Transverse colon (tissue), 4 donors: ENCODE measurements around the gene PRR9. TPM values are rescaled to one million over a fixed set of nuclear protein-coding genes. Genes with fewer than 3 reads are reported as not detected.

Source experiments
- DNase-seq: peaks from one replicate; pipeline ENCODE4 v3.0.0-alpha.2; 2019
- H3K27ac ChIP-seq, 4 donors: fragments of 200-600 bp; sonication (generic); 2 replicates each; pipeline ENCODE4 v1.5.1; 2016 to 2018; ENCODE audit warnings: inconsistent platforms in 4 of 4
- H3K27me3 ChIP-seq: fragments of 200-600 bp; sonication (generic); 2 replicates; pipeline ENCODE4 v1.5.1; 2017; ENCODE audit warnings: inconsistent platforms
- H3K36me3 ChIP-seq, 4 donors: fragments of 200-600 bp; sonication (generic); 2 replicates each; pipeline ENCODE4 v1.5.1; 2017 to 2019; ENCODE audit warnings: inconsistent platforms in 4 of 4
- H3K4me1 ChIP-seq, 4 donors: fragments of 200-600 bp; sonication (generic); 2 replicates each; pipeline ENCODE4 v1.5.1; 2017 to 2020; ENCODE audit warnings: inconsistent platforms in 4 of 4
- H3K4me3 ChIP-seq, 4 donors: fragments of 200-600 bp; sonication (generic); 1 replicate in 1 of 4; 2 replicates in 3 of 4; pipeline versions ENCODE4 v1.5.1 to v1.6.1; 2017 to 2019; ENCODE audit warnings: inconsistent platforms in 4 of 4
- H3K9me3 ChIP-seq, 2 donors: fragments of 200-600 bp; sonication (generic); 2 replicates each; pipeline ENCODE4 v1.5.1; 2017 to 2019; ENCODE audit warnings: inconsistent platforms in 2 of 2
- EP300 ChIP-seq: sonication (generic); formaldehyde crosslinking; IDR thresholded peaks from one replicate; pipeline ENCODE4 v1.6.1; 2017; ENCODE audit warnings: antibody characterized with exemption, low read depth
- POLR2A ChIP-seq: fragments of 450-650 bp; IDR thresholded peaks from one replicate; pipeline ENCODE4 v1.6.1; 2016; ENCODE audit warnings: antibody characterized with exemption, mild to moderate bottlenecking, moderate library complexity
- POLR2AphosphoS5 ChIP-seq, 3 donors: sonication (generic); formaldehyde crosslinking; IDR thresholded peaks; one replicate each; pipeline ENCODE4 v1.6.1; 2016; ENCODE audit warnings: antibody characterized with exemption in 3 of 3
- whole genome bisulfite sequencing, 2 donors: methylation state at CpG; one replicate each; pipeline ENCODE4 v1.1.5; 2018; ENCODE audit warnings: low coverage in 1 of 2; 5-methylcytosine and 5-hydroxymethylcytosine counted together
- in situ Hi-C, 4 donors: fragments of 200-750 bp; cut with MboI; loops; one replicate each; pipeline versions ENCODE4 v1.15.0 to v1.15.1; 2017; ENCODE audit warnings: low sequenced_read_pairs in 3 of 4, low pct_ligation_motif_present in 1 of 4, low pct_unique_long_range_greater_than_20kb in 1 of 4
- intact Hi-C: fragments of 100-400 bp; cut with DNase I; formaldehyde crosslinking; loops from one replicate; pipeline ENCODE4 v1.15.1; 2023; ENCODE audit warnings: low total_unique reads
- total RNA-seq, 4 donors: library from RNA; depleted of rRNA; stranded (reverse); fragments of >200 nt; gene quantifications; one replicate each; pipeline ENCODE4 v1.1.0, GENCODE V29; 2016
- TF ChIP-seq, protein P1 (sequence below), 5 experiments: fragments of 200-600 bp in 3 of 5; fragments of 450-650 bp in 2 of 5; sonication (generic) in 3 of 5; IDR thresholded peaks; 1 replicate in 2 of 5; 2 replicates in 3 of 5; pipeline ENCODE4 v1.5.1; 2016 to 2017; ENCODE audit warnings: antibody characterized with exemption in 5 of 5, inconsistent platforms in 3 of 5, mild to moderate bottlenecking in 2 of 5, moderate library complexity in 1 of 5

The PRR9 gene
- total RNA-seq, 4 donors from 2014 or later, result not detected

DNA sequence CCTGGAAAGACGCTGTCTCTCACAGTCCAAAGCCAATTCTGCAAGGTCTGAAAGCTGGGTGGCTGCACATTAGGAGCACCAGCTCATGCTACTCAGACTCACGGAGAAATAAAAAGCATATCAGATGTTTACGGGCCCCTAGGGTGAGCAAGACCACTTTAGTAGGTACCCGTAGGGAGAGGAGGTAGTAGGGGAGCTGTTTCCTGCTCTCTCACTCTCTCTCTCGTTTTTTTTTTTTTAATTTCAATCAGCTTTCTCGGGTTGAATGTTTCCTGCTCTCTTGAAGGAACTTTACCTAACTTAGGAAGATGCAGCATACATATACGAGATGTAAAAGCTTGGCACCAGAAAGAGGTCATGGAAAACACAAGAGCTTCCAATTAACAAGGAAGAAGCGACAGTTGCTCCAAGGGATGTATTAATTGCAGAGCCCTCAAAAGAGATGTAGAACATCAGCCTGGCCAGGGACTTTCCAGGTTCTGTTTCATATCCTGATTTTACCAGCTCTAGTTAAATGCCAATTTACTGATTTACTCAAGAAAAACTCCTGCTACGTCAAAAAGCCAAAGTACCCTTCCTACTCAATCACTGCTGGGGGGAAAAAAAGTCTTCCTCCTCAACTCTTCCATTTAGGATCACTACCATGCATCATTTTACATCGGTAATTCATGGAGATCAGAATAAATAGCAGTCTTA, 45.2 kb downstream of the PRR9 start:
- H3K4me3 ChIP-seq, result no peak overlapping the region
- no peak overlapping the region for H3K27ac ChIP-seq
- H3K36me3 ChIP-seq, result no peaks in the 10 kb centered on the region
- no peaks in the 10 kb centered on the region for H3K9me3 ChIP-seq
- WGBS, 2 donors, result 35 to 37% methylated on average over 8 to 10 of the region's 10 CpGs
- TF ChIP-seq POLR2A (no peak), EP300 (no peak), POLR2AphosphoS5 (IDR thresholded peaks at IDR 0.05) (no peak)
- TF ChIP-seq, protein P1, sequence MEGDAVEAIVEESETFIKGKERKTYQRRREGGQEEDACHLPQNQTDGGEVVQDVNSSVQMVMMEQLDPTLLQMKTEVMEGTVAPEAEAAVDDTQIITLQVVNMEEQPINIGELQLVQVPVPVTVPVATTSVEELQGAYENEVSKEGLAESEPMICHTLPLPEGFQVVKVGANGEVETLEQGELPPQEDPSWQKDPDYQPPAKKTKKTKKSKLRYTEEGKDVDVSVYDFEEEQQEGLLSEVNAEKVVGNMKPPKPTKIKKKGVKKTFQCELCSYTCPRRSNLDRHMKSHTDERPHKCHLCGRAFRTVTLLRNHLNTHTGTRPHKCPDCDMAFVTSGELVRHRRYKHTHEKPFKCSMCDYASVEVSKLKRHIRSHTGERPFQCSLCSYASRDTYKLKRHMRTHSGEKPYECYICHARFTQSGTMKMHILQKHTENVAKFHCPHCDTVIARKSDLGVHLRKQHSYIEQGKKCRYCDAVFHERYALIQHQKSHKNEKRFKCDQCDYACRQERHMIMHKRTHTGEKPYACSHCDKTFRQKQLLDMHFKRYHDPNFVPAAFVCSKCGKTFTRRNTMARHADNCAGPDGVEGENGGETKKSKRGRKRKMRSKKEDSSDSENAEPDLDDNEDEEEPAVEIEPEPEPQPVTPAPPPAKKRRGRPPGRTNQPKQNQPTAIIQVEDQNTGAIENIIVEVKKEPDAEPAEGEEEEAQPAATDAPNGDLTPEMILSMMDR (IDR thresholded peaks at IDR 0.05), result no peak
- intact Hi-C loops, result no loop called here
- in situ Hi-C loops, result no loop called here
- no peak for DNase-seq
- peaks cover 92% of the 10 kb centered on the region for H3K27me3 ChIP-seq
- H3K4me1 ChIP-seq, result peaks cover 0 to 19% (median 9%) of the 10 kb centered on the region in 4 donors

DNA sequence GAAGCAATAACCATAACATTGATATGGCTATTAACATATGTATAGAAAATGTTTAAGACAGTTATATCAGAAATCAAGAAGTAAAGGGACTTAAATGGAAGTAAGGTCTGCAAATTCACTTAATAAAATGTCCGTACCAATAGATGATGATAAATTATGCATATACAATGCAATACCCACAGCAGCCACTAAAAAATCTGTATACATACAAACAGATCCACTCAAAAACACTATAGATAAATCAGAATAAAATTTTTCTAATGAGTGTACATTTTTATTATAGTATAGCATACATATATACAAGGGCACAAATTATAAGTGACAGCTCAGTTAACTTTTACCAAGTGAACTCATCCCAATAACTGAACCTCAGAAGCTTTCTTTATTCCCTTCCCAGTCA, 48.1 kb downstream of the PRR9 start:
- H3K4me1 ChIP-seq, result peaks cover 0 to 19% (median 9%) of the 10 kb centered on the region in 4 donors
- in situ Hi-C loops, result no loop called here
- H3K27ac ChIP-seq, result no peak overlapping the region
- H3K36me3 ChIP-seq, result peaks cover 0 to 2% (median 0%) of the 10 kb centered on the region in 4 donors
- DNase-seq, result no peak
- no peaks in the 10 kb centered on the region for H3K9me3 ChIP-seq
- peaks cover 87% of the 10 kb centered on the region for H3K27me3 ChIP-seq
- WGBS, 2 donors, result 81 to 100% methylated on average over 1 of the region's 1 CpG
- TF ChIP-seq, protein P1 (IDR thresholded peaks at IDR 0.05), result peak in 1 of 5 experiments; percentile 15
- TF ChIP-seq EP300, result no peak
- H3K4me3 ChIP-seq, result no peak overlapping the region
- intact Hi-C loops, result no loop called here

Other genes with a start within 250 kb of the PRR9 start
- gene SPRR4, start 246.9 kb upstream of the PRR9 start, total RNA-seq, result not detected
- gene SPRR1A, start 233.5 kb upstream of the PRR9 start, total RNA-seq, result not detected
- not detected for gene SPRR3, start 215.8 kb upstream of the PRR9 start, total RNA-seq
- gene SPRR1B, start 186.4 kb upstream of the PRR9 start, total RNA-seq, result not detected
- not detected for gene SPRR2D, start 176.5 kb upstream of the PRR9 start, total RNA-seq
- not detected for gene SPRR2A, start 160.1 kb upstream of the PRR9 start, total RNA-seq
- not detected for gene SPRR2B, start 146.0 kb upstream of the PRR9 start, total RNA-seq
- gene SPRR2E, start 123.1 kb upstream of the PRR9 start, total RNA-seq, result not detected
- not detected for gene SPRR2F, start 104.1 kb upstream of the PRR9 start, total RNA-seq
- gene SPRR2G, start 66.7 kb upstream of the PRR9 start, total RNA-seq, result not detected
- gene LELP1, start 14.2 kb upstream of the PRR9 start, total RNA-seq, result not detected
- gene LORICRIN, start 42.1 kb downstream of the PRR9 start, total RNA-seq, result not detected
- gene PGLYRP3, start 95.4 kb downstream of the PRR9 start, total RNA-seq, result not detected
- gene PGLYRP4, start 131.3 kb downstream of the PRR9 start, total RNA-seq, result not detected
- 10 to 100 TPM; 24.0 to 99.0 (median 34.3) TPM for gene S100A9, start 140.3 kb downstream of the PRR9 start, total RNA-seq
- gene S100A12, start 158.0 kb downstream of the PRR9 start, total RNA-seq, result not detected
- 1 to 10 TPM in 2 of 4 donors, not detected in 2; 1.6 to 7.4 TPM for gene S100A8, start 173.5 kb downstream of the PRR9 start, total RNA-seq
- not detected for gene S100A7A, start 198.9 kb downstream of the PRR9 start, total RNA-seq
- not detected for gene S100A7, start 243.1 kb downstream of the PRR9 start, total RNA-seq